Vagina (tissue), 2 donors: ENCODE measurements around the gene PINLYP. TPM values are rescaled to one million over a fixed set of nuclear protein-coding genes. Genes with fewer than 3 reads are reported as not detected.

ENCODE experiments used
- DNase-seq, 2 donors: peaks; one replicate each; pipeline ENCODE4 v3.0.0-alpha.2; 2017; ENCODE audit errors: extremely low spot score in 2 of 2
- H3K27ac ChIP-seq: fragments of 200-600 bp; sonication (generic); one replicate; pipeline ENCODE4 v1.5.1; 2019
- H3K27me3 ChIP-seq: fragments of 200-600 bp; sonication (generic); one replicate; pipeline ENCODE4 v1.5.1; 2019
- H3K36me3 ChIP-seq, 2 donors: fragments of 200-600 bp; sonication (generic); one replicate each; pipeline ENCODE4 v1.5.1; 2017 to 2019
- H3K4me1 ChIP-seq: fragments of 200-600 bp; sonication (generic); one replicate; pipeline ENCODE4 v1.5.1; 2019
- H3K4me3 ChIP-seq, 2 donors: fragments of 200-600 bp; sonication (generic); 1 replicate in 1 of 2; 2 replicates in 1 of 2; pipeline ENCODE4 v1.5.1; 2016 to 2019
- H3K9me3 ChIP-seq: fragments of 200-600 bp; sonication (generic); one replicate; pipeline ENCODE4 v1.5.1; 2019
- CTCF ChIP-seq, 3 experiments: fragments of 450-650 bp in 2 of 3; fragments of 200-600 bp in 1 of 3; sonication (generic) in 1 of 3; IDR thresholded peaks; one replicate each; pipeline ENCODE4 v1.5.1; 2017 to 2019; ENCODE audit warnings: antibody characterized with exemption in 3 of 3, mild to moderate bottlenecking in 2 of 3, moderate library complexity in 2 of 3
- POLR2A ChIP-seq, 2 donors: fragments of 450-650 bp; IDR thresholded peaks; one replicate each; pipeline ENCODE4 v1.6.1; 2017; ENCODE audit warnings: antibody characterized with exemption in 2 of 2, mild to moderate bottlenecking in 2 of 2, moderate library complexity in 2 of 2
- POLR2AphosphoS5 ChIP-seq, 2 donors: sonication (generic); formaldehyde crosslinking; IDR thresholded peaks; one replicate each; pipeline ENCODE4 v1.9.0; 2017; ENCODE audit warnings: antibody characterized with exemption in 2 of 2, mild to moderate bottlenecking in 2 of 2, low read depth in 1 of 2; ENCODE audit not compliant: insufficient read depth in 1 of 2
- intact Hi-C: fragments of 100-400 bp; cut with DNase I; formaldehyde crosslinking; loops from one replicate; pipeline ENCODE4 v1.15.1; 2023
- total RNA-seq: library from RNA; depleted of rRNA; stranded (reverse); fragments of >200 nt; gene quantifications from one replicate; pipeline ENCODE4 v1.2.3, GENCODE V29; 2016

PINLYP gene
- total RNA-seq: 8.8 TPM

- Histone ChIP-seq H3K9me3 (no peaks in the 10 kb centered on the region), H3K27me3 (no peaks in the 10 kb centered on the region), H3K4me1 (peaks cover 17% of the 10 kb centered on the region), H3K4me3 (peak within 1 kb of the TSS; percentile 71 to 93), H3K36me3 (no peaks in the 10 kb centered on the region), H3K27ac (peak within 1 kb of the TSS; percentile 80)
- DNase-seq: peak in 1 of 2 donors; percentile 98
- intact Hi-C loops: loop anchor here (5.0 kb wide), 1 partner anchor 38 kb away; no protein-coding TSS in a partner anchor
- TF ChIP-seq POLR2A (IDR thresholded peaks at IDR 0.05): peak in 1 of 2 donors; percentile 13
- TF ChIP-seq CTCF (IDR thresholded peaks at IDR 0.05): no peak
- peak; percentile 82 to 91 for TF ChIP-seq POLR2AphosphoS5 (IDR thresholded peaks at IDR 0.05; ENCODE audit: insufficient read depth in 1 of 2, low read depth in 1 of 2)
Measured at GRCh38 chr19:43575156-43575950, at the start of gene PINLYP, which contains the start of gene XRCC1. Gene PINLYP (plus strand): TSS chr19:43575801. CDS start chr19:43577192, 1,391 bp downstream. Gene XRCC1 (minus strand): TSS chr19:43575527. CDS start chr19:43575458, 69 bp downstream.

GRCh38 chr19:43525836-43526771 lies 49.5 kb upstream of the PINLYP start:
- intact Hi-C loops: no loop called here
- TF ChIP-seq POLR2AphosphoS5 (IDR thresholded peaks at IDR 0.05; ENCODE audit: insufficient read depth in 1 of 2, low read depth in 1 of 2) (no peak), CTCF (IDR thresholded peaks at IDR 0.05) (no peak), POLR2A (IDR thresholded peaks at IDR 0.05) (no peak)
- Histone ChIP-seq H3K4me1 (peaks cover 46% of the 10 kb centered on the region), H3K9me3 (no peaks in the 10 kb centered on the region), H3K27me3 (no peaks in the 10 kb centered on the region), H3K36me3 (peaks cover 0 to 4% of the 10 kb centered on the region in 2 donors), H3K4me3 (peak overlapping the region; percentile 68 to 77), H3K27ac (peak overlapping the region; percentile 84)
- DNase-seq: no peak

- H3K4me1 ChIP-seq: peaks cover 49% of the 10 kb centered on the region
- no peaks in the 10 kb centered on the region for H3K9me3 ChIP-seq
- no peaks in the 10 kb centered on the region for H3K36me3 ChIP-seq
- intact Hi-C loops: no loop called here
- no peaks in the 10 kb centered on the region for H3K27me3 ChIP-seq
- DNase-seq: no peak
- H3K4me3 ChIP-seq: peak within 1 kb of the TSS; percentile 68 to 77
- peak within 1 kb of the TSS; percentile 84 for H3K27ac ChIP-seq
- TF ChIP-seq CTCF (IDR thresholded peaks at IDR 0.05): no peak
- peak; percentile 38 to 93 for TF ChIP-seq POLR2AphosphoS5 (IDR thresholded peaks at IDR 0.05; ENCODE audit: insufficient read depth in 1 of 2, low read depth in 1 of 2)
- peak in 1 of 2 donors; percentile 65 for TF ChIP-seq POLR2A (IDR thresholded peaks at IDR 0.05)
Measured at GRCh38 chr19:43526884-43527859, 48.4 kb upstream of the PINLYP start, which contains the start of gene ETHE1. Gene ETHE1 (minus strand): TSS chr19:43527201. CDS start chr19:43527177, 24 bp downstream.

- no peak for DNase-seq
- TF ChIP-seq POLR2AphosphoS5 (IDR thresholded peaks at IDR 0.05; ENCODE audit: insufficient read depth in 1 of 2, low read depth in 1 of 2) (peak in 1 of 2 donors; percentile 13), CTCF (IDR thresholded peaks at IDR 0.05) (no peak)
- Histone ChIP-seq H3K4me1 (peaks cover 51% of the 10 kb centered on the region), H3K4me3 (peak overlapping the region in 1 of 2 donors; percentile 77), H3K27ac (peak overlapping the region; percentile 84), H3K9me3 (no peaks in the 10 kb centered on the region), H3K36me3 (no peaks in the 10 kb centered on the region), H3K27me3 (no peaks in the 10 kb centered on the region)
- intact Hi-C loops: no loop called here
Measured at GRCh38 chr19:43527860-43528622, 47.6 kb upstream of the PINLYP start.
